GM19467 (cell line): Measurements from ENCODE around the gene PLCB1.

Source experiments
- ATAC-seq: cut with Tn5 transposase; IDR thresholded peaks from one replicate; pipeline ENCODE4 v1.9.1; 2021; ENCODE audit warnings: mild to moderate bottlenecking, moderate library complexity; ENCODE audit not compliant: unreplicated experiment

PLCB1 gene

DNA sequence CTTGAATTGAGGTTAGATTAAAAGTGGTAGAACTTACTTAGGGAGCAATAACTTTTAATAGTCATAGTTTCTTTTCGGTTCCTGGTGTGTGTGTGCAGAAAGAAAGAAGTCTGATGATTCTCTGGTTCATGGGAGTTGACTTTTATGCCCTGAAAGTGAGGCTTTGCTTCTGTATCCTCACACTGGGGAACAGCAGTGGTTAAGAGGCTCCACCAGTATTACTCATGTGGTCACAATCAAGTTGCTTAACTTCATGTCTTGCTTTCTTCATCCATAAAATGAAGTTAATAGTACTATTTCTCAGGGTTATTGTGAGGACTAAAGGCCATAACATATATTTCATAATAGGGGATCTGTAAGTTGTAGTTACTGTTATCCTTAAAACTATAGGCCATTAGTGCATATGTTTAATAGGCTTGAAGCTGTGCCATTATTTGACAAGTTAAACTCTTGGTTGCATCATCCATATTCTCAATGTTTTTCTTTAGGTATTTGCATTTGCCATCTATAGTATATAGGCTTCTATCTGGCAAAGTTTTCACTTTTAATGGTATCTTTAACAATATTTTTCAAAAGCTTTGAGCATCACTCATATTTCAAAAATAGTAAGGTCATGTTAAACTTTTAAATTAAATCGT lies 262.4 kb downstream of the PLCB1 start:
- peak; percentile 53 for ATAC-seq

DNA sequence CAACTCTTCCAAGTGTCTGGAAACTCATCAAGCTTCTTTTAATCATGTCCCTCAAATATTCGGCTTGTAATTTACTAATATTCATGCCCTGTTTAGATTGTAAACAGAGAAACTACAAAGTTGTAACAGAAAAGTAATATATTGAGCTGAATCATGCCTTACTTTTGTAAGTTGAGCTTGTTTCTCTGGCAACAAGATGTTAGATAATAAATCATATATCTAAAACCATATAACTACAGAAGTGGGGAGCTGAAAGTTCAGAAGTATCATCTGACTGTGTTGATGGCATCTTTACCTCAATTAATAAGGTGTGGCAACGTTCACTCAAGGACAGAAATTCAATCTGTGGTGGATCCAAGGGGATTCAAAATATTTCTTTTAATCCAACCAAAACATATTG lies 263.9 kb downstream of the PLCB1 start:
- no peak for ATAC-seq

DNA sequence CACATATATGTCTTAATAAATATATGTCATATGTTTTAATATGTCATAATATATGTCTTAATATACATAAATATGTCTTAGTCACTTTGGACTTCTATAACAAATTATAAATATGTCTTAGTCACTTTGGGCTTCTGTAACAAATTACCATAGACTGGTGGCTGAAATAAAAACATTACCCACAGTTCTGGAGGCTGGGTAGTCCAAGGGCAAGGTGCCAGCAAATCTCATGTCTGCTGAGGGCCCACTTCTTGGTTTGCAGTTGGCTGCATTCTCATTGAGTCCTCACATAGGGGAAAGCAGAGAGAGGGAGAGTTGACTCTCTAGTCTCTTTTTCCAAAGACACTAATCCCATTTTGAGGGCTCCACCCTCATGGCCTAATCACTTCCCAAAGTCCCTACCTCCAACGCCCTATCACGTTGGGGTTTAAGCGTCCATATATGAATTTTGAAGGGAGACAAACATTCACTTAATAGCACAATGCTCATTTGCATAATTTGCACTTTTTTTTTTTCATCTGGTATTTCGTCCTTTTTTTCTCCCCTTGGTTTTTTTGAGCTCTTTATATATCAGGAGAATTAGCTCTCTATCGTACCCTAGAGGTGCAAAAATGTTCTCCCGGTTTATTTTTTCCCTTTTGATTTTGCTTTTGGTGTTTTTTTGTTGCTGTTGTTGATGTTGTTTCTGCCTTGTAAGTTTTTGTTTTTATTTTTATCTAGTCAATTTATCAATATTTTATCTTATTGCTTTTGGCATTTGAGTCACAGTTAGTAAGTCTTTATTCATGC lies 266.4 kb downstream of the PLCB1 start:
- ATAC-seq, result no peak

DNA sequence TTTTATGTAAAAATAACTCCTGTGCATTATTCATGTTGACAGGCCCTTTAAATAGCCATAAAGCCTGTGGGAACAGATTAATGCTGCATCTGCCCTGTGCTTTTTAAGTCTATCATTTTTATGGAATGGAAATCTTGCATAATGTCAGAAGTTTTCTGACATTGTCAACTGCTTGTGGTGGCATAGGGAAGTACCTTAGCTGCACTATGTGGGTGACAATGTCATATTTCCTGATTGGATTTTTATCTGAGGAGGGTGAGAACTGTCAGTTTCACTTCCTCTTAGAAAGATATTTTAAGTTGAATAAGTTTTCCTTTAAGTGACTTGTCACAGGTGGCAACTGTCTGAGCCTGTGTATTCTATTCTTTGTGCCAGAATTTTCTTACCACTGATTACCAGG lies 267.9 kb downstream of the PLCB1 start:
- ATAC-seq, result peak; percentile 97

DNA sequence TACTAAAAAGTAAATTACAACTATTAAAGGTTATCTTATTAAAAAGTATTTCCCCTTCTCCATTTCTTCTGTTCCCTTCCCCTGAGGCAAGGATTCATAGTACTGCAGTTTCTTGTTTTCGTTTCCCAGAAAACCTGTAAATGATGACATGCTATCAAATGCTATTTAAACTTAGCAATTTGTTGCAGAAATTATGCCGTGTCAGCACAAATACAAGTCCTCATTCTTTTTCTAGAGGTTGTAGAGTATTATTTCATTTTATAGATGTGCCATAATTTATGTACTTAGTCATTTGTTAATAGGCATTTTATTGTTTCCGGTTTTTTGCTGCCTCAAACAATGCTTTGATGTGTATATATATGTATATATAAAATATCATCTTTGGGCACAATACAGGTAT lies 268.4 kb downstream of the PLCB1 start:
- ATAC-seq, result no peak

DNA sequence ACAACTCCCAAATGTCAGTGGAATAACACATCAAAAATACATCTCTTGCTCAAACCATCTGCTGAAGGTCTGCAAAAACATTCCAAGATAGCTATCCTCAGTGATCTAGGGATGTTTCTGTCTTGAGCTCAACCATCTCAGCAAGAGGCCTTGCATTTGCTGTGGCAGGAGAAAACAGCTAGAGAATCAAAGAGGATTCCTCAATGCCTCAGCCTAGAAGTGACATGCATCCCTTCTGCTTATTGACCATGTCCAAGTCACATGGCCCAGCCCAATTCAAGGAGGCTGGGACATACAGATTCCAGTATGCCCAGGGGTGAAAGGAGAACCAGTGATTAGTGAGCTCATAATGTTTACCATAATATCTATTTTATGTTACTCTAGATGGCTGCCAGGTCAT lies 269.5 kb downstream of the PLCB1 start:
- ATAC-seq, result no peak

DNA sequence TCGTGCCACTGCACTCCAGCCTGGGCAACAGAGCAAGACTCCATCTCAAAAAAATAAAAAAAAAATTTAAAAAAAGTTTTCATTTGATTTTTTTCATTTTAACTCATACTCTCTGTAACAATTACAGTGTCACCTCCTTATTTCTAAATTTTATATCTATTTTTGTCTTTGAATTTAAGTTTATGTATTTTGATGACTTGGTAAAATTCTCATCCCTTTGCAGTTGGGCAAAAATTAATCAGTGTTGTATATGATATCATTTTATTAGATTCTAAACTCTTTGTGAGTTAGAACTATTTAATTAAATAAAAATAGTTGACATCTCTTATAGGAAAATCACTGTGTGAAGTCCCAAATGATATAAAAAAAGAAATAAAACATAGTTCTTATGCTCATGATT lies 270.7 kb downstream of the PLCB1 start:
- ATAC-seq, result no peak

DNA sequence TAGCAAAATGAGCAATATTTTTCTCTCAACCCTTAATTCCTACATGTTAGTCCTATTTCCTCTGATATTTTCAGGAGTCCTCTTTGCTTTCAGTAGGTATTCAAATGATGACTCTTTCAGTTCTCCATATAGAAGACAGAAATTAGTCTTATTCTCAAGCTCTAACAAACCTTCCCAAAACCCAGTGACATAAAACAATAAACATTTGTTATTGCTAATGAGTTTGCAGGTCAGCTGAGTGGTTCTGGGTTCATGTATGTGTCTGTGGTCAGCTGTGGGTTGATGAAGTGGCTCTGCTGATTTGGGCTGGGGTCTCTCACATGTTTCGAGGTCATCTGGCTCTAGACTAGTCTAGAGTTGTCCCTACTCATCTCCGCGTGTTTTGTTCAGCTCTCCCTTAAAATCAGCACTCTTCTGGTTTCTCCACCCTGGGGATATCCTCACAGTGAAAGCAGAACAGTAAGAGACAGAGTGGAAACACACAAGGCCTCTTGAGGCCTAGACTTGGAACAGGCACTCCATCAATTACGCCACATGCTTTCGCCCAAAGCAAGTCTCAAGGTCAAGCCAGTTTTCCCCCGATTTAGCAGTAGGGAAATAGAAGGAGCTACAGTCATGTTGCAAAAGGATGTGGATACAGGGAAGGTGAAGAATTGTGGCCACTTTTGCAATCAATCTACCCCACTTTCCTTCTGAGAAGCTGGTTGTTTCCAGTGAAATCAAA lies 273.0 kb downstream of the PLCB1 start:
- no peak for ATAC-seq

DNA sequence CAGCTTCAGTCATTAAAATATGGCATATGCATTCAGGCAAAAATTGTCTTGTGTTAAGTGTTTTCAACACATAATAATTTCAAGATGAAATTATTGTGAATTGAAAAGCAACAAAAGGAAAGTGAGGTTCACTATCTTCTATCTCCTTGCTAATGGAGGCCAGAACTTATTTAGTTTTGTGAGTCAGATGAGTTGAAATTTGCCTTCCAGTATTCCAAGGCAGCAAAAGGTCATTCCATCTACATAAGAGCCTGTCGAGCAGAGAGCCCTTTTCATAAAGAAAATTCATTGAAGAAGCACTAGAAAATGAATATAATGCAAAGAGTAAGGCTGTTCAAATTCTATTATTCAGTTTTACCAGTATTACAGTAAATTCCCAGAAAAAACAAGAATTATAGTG lies 274.3 kb downstream of the PLCB1 start:
- no peak for ATAC-seq

DNA sequence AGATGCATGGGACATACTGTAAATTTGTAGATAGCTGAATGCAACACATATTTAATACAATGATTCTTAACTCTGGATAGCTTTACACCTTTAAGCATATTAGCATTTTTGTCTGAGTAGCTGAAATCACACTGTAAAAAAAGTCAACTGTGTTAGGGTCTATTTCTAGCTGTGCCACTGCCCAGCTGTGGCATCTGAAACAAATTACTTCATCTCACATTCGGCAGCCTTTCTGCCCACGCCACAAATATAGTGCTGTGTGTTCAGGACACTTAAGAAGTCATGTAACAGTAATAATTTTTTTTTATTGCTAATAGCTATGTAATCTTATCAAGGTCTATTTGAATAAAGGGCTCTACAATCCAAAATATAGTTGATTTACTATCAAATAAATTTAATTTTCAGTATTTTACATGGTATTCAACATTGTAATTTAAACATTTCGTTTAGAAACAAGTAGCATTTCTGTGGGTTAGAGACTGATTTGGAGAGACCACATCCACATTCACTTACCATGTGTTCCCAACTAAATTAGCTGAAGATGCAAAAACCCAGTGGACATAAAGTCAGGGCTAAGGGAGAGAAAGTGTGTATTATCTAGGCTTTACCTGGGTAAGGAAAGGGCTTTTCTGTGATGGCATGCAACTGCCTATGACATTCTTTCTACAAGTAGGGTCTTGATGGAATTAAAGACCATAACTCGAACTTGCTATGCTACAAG lies 276.7 kb downstream of the PLCB1 start:
- no peak for ATAC-seq

DNA sequence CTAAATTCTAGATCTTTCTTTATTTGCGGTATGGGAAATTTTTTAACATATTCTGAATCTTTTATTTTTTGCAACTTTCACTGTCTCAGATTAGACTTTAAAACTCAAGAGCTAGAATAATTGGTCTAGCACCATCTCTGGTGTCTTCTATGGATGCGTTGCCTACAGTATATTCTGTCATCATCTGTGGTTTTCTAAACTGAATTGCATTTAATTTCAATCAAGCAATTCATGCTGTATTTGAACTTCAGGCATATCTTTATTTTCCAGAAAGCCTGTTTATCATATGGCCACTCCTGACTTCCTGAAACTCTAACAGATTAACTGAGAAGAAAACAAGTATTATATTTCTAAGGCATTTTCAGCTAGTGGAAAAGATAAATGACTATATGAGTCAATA lies 281.6 kb downstream of the PLCB1 start:
- ATAC-seq, result no peak

DNA sequence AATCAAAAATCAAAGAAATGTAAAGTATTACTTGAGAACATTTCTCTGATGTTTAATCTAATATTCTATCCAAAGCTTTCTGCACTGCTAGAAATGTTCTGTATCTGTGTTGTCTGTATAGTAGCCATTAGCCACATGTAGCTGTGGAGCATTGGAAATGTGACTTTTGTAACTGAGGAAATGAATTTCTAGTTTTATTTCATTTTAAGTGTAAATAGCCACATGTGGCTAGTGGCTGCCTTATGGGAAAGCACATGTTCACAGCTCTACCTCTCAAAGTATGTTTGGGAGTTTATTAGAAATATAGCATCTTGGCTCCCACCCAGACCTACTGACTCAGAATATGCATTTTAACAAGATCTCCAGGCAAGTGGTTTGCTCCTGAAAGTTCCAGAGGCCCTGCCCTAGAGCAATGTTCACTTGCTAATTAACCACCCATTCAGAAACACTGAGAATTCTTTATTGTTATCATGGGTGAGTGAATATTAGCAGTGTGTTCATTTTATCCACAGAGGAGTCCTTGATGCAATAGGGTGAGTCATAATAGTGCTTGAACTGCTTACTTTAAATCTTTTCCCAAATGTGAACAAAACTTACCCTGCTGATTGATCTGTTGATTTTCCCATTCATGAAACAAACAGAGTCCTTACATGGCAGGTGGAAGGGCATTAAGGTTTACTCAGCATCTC lies 282.7 kb downstream of the PLCB1 start:
- no peak for ATAC-seq

DNA sequence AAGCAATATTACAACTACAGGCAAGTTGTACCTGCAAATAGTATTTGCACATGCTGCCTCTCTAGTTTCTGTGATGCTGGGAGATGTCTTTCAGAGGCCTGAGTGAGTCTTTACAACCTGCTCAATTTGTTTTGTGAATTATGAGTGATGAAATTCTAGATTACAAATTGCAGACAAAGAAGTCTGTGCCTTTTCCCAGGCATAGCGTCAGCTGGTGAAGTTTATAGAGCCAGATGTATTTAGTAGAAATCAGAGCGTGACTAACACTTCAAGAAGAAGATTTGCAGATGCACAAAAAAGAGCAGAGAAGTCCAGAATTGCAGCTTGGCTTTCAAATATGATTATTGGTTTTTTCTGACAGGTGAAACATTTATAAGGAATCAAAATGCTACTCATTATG lies 289.9 kb downstream of the PLCB1 start:
- ATAC-seq, result no peak

DNA sequence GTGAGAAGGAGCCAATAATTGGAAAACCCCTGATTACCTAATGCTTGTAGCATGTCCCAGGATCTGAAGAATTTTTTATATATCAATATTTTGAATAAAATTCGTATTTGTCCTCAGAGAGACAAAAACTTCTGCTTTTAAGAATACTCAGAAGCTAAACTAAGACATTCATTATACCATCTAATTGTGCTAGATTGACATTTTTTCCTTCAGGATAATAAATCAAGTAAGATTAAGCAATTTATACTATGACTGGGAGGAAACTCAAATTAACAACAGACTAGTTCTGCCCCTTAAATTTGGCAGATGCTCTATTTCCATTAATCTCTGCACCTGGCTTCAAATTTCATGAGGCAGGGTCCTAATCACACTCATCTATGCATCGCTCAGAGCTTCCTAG lies 291.4 kb downstream of the PLCB1 start:
- no peak for ATAC-seq

DNA sequence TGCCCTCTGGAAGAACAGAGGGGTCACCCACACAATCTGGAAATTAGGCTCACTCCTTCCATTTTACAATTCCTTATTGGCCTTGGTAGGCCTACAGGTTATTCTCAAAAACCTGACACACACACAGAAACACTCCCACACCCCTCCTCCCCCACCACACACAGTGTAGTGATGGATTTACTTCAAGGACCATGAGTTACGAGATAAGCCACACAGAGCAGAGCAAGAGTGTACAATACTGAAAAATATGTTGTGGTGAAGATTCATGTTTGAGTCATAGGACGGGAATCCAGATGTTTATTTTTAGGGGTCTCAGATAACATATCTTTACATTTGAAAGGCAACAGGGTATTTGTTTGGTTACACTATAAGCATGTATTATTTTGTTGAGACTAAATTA lies 291.9 kb downstream of the PLCB1 start:
- no peak for ATAC-seq

DNA sequence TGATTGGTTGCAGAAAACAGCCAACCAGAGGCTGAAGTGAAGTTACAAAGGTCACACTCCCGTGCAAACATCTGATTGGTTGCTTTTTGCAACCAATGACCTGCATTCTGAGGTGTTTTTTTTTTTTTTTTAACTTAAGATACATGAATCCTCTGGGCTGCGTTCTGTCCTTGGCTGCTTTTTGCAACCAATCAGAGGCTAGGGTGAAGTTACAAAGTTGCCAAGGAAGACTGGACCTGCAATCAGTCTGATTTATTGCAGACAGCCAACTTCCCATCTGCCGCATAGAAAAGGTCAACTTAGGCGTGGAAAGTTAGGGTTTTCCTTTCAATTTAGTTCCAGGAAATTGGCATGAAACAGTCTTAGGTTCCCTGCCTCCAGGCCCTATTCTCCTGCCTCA lies 292.9 kb downstream of the PLCB1 start:
- no peak for ATAC-seq

DNA sequence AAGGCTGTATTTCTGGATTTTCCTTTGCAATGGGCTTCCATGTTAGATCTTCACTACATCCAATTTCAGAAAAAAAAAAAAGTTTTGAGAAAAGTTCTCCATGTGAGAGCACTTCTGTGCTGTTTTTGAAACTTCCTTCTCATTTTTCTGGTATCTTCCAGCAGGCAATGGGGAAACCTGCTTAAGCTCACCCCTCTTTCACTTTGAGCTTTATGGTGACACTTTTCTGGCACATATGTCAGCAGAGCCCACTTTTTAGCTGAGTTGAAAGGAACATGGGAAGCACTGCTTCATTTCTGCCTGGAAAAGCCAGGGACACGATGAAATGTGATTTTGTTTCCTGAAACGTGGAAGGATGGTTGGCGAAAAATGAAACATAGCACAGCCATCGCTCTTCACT lies 293.7 kb downstream of the PLCB1 start:
- no peak for ATAC-seq

DNA sequence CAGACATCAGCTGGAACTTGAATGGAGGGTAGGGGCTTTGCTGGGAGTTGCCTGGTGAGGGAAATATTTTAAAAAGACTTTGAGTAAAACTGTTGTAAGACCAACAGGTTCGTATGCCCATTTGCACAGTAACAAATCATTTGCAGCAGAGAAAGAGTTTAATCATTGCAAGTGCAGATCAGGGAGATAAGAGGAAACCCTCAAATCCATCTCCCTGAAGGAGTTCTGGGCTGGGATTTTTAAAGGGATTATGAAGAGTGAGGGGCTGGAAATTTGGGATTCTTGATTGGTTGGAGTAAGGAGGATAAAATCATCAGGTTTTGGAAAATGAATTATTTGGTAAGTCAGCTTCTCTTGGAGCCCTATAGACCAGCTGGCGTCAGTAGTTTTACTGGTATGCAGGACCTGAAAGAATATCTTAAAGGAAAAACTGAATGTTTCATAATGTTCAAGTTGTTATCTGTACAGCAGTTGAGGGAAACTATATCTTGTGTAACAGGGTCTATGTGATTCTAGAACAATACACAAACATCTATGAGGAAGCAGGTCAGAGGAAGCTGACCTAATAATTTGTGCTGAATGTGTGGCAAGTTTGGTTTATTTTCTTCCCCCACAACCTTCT lies 295.5 kb downstream of the PLCB1 start:
- ATAC-seq, result no peak

DNA sequence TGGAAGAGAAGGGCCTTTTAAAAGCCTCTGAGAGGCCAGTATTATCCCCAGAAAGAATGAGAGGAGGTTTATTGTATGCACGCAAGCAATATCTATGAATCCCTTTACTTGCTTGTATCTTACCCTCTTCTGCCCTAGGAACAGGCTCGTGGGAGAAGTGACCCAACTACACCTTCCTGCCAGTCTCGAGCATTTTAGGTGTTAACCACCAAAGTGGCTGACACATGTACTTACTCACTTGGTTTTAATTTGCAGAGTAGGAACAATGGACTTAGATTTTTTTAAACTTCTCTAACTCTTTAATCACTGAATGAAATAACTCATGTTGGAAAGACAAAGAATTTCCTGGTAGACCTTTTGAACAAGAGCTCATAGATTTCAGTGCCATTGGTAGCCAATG lies 296.9 kb downstream of the PLCB1 start:
- no peak for ATAC-seq
